GM21447 (cell line): ENCODE data around the gene BTNL9.
"Not testable (repeated sequence)": the region's sequence is repeated elsewhere in the genome, so short reads cannot be mapped to it uniquely, and the experiment has no call there.

Experiments
- ATAC-seq: cut with Tn5 transposase; IDR thresholded peaks from one replicate; pipeline ENCODE4 v1.9.1; 2021; ENCODE audit not compliant: unreplicated experiment

Gene BTNL9

DNA sequence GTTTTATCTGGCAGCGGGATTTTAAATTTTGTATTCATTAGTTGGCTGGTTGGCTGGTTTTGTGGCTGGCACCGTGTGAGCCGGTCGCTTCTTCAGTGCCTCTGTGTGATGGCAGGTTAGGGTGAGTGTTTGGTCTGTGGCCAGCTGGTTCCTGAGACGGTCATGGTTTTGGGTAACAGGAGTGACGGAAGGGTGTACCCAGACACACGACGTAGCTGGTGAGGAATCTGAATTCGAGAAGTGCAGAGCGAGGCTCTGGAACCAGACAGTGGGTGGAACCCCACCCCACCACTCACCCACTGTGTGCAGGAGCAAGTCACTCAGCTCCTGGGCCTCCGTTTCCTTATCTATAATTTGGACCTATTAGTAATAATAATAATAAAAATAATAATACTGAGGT lies 2.7 kb downstream of the BTNL9 start:
- ATAC-seq: no peak

DNA sequence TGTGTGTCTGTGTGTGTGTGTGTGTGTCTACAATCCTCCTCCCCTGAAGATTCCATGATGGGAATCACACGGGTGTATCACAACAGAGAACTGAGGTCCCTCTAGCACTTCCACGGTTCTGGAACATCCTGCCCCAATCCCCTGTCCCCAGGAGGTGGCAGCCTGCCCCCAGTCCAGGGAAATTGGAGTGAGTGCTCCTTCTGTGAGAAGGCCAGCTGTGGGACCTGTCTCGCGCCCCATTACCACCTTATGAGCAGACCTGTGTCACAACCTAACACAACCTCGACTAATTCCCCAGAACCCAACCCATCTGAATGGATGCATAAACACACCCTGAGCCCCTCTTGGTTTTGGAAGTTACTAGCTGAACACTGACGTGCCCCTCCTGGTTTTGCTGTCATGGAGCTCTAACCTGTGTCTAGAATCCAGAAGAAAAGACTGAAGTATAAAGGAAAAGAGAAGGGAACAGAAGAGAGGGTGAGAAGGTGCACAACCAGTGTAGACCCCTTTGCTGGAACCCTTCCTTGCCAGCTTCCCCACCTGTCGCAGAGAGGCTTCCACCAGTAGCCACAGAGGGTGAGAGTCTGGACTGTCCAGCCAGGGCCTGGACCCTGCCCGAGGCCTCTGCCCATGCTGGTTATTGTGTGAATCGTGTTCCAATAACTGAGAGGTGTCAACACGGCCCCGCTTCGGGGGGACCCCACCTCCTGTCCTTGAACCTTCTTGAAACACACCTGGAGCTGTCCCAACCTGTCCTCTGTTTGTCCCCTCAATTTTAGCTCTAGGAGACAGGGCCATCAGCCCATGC lies 3.4 kb downstream of the BTNL9 start:
- no peak for ATAC-seq

DNA sequence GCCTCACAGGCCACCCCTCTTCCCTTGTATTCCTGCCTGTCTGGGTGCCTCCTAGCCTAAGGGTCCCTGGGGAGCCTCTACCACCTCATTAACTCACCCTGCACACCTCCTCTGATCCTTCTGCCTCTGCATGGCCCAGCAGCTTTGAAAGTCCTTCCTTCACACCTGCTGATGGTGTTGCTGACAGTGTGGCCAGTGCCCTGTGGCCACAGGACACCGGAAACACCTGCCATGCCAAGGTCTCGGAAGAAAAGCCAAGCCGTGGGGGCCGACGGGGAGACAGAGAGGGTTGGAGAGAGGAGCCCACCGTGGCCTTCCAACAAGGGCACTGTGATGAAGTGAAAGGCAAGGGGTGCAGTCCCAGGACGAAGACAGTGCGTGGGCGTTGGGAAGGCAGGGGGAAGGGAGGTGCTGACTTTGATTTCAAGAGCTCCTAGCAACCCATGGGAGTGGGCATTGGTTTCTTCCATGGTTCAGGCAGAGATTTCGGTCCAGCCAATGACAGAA lies 4.1 kb downstream of the BTNL9 start:
- ATAC-seq: no peak

DNA sequence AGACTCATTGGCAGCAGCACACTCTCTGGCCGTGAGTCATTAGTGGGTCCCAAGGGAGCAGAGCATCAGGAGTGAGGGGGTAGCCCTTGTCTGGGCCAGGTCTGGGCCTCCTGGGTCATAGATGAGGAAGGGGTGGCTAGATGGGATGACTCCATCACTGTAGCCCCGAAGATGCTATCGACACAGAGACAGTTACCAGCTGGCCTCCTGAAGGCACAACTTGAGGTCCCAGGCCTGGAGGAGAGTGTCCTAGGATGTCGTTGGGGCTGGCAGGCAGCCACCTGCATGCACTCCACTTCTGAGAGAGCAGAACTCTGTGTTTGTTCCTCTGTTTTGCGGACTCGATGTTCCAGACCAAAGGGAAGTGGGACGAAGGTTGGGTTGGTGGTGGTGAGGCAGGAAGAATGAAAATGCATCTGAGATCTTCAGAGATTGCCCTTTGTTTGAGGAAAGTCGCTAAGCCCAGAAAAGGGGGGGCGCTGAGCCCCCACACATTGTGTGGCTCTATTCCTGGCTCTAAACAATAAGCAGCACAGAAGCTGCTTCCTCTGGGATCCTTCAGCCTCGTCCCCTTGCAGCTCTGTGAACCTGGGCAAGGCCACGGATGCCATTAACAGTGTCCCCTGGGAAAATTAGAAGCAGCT lies 4.7 kb downstream of the BTNL9 start:
- ATAC-seq: no peak

DNA sequence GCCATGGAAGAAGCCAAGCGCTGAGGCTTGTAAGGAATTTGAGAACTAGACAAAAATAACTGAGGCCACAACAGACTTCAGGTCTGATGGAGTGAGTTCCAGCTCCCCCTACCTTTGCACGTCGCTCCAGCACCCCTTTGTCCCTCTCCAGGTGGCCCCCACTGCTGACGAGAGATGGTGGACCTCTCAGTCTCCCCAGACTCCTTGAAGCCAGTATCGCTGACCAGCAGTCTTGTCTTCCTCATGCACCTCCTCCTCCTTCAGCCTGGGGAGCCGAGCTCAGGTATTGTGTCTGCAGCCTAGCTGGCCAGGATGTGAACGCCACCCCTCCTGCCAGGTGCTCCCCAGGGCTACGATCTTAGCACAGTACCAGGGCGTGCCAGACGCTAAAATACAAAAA lies 5.2 kb downstream of the BTNL9 start:
- ATAC-seq: no peak

DNA sequence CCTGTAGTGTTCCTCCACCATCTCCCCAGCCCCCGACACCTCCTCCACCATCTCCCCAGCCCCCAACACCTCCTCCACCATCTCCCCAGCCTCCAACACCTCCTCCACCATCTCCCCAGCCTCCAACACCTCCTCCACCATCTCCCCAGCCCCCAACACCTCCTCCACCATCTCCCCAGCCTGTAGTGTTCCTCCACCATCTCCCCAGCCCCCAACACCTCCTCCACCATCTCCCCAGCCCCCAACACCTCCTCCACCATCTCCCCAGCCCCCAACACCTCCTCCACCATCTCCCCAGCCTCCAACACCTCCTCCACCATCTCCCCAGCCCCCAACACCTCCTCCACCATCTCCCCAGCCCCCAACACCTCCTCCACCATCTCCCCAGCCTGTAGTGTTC lies 5.8 kb downstream of the BTNL9 start:
- ATAC-seq: not testable (repeated sequence)

DNA sequence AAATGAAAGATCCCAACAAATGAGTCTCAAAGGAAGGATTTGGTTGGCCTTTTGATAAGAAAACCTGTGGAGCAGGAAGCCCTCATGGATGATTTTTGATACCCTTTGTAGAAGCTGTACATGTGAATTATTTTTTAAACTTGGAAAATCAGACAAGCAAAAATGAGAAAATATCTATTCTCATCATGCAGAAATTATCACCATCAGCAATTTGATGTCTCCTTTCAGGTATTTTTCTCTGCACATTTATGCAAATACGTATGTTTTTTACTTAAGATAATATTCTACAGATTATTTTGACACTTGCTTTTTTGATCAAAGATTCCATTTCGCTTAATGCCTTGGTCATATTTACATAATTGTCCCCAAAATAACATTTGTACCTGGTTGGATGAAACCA lies 7.2 kb downstream of the BTNL9 start:
- no peak for ATAC-seq

DNA sequence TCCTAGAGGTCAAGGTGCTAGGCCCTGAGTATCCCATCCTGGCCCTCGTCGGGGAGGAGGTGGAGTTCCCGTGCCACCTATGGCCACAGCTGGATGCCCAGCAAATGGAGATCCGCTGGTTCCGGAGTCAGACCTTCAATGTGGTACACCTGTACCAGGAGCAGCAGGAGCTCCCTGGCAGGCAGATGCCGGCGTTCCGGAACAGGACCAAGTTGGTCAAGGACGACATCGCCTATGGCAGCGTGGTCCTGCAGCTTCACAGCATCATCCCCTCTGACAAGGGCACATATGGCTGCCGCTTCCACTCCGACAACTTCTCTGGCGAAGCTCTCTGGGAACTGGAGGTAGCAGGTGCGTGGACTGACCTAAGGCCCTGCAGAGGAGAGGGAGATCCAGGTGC lies 7.9 kb downstream of the BTNL9 start:
- ATAC-seq: no peak

DNA sequence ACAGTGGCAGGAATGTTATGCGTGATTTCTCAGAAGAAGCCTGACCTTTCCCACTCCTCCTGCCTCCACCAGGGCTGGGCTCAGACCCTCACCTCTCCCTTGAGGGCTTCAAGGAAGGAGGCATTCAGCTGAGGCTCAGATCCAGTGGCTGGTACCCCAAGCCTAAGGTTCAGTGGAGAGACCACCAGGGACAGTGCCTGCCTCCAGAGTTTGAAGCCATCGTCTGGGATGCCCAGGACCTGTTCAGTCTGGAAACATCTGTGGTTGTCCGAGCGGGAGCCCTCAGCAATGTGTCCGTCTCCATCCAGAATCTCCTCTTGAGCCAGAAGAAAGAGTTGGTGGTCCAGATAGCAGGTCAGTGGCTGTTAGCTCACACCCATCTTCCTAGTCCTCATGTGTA lies 9.9 kb downstream of the BTNL9 start:
- no peak for ATAC-seq

DNA sequence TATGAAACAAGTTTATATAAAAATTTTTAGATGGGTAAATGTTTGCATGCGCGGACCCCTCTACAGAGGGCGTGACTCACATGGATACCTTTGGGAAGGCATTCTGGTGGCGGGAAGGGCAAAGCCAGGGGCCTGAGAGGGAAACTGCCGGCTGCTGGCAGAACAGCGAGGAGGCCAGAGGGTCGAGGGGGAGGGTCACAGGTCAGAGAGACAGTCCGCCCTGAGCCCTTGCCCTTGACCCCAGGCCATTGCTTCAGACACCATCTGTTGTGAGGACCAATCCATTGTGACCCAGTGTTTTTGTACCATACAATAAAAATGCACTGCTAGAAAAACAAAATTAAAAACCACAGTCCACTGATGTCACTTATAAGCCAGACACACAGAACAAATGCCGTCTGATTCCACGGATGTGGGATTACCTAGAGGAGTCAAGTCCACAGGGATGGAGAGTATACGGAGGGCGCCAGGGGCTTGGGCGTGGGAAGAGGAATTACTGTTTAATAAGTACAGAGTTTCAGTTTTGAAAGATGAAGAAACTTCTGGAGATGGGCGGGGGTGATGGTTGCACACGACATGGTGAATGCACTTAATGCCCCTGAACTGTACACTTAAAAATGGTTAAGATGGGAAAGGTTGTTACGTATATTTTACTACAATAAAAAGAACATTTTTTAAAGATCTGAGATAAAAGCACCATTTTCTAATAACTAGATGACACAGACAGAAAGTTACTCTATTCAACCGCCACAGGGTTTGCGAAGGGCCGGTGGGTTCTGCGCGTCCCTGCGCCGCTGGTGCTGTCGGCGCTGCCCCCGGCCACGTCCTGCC lies 12.0 kb downstream of the BTNL9 start:
- no peak for ATAC-seq

DNA sequence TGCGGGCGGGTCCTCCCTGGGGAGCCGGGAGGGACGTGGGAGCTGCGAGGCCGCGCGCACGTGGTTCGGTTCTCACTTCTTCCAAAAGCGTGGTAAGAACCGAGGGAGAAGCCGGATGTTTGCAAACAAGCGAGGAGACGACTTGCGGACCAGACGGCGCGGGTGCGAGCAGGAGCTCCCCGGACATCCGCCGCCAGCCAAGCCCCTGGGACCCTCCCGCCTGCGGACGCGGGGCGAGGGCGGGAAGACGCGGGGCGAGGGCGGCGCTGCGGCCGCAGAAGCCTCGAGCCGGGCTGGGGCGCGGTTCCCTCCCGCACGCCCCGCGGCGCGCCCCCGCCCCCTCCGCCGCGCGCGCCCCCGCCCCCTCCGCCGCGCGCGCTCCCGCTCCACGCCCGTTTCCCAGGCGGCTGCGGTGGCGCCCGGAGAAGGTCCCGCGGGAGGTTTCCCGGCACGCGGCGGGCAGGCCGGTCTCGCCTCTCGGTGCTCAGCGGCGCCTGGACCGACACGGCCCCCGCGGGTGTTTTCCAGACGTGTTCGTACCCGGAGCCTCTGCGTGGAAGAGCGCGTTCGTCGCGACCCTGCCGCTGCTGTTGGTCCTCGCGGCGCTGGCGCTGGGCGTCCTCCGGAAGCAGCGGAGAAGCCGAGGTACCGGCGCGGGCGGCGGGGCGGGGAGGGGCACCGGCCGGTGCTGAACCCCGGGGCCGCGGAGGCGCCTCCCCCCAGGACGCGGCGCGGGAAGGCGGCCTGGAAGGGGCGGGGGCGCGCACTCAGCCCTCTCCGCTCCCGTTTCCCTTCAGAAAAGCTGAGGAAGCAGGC lies 12.8 kb downstream of the BTNL9 start:
- ATAC-seq: no peak

DNA sequence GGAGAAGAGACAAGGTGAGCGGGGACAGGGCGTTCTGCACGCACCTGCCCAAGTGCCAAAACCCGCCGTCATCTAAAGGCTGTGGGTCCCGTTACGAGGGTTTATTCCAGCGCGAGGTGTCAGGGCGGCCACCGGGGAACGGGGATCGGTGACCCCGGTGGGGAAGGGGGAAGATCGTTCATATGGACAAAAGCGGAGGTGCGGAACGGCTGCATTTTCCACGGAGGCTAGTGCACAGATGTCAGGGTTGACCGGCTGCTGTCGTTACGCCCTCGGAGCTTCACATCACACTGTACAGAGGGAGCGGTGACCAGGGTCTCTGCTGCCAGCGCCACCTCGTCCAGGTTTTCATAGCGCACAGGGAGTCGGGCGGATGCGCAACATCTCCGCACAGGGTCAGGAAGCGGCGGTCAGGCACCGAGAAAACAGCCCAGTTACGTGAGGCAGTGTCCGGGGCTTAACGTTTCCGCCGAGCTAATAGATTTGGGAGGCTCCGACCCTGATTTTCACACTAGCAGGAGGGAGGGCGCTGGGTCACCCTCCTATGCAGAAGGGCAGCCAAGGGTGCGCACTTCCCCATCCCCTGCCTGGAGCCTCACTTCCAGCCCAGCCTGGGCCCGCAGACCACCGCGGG lies 13.5 kb downstream of the BTNL9 start:
- no peak for ATAC-seq

DNA sequence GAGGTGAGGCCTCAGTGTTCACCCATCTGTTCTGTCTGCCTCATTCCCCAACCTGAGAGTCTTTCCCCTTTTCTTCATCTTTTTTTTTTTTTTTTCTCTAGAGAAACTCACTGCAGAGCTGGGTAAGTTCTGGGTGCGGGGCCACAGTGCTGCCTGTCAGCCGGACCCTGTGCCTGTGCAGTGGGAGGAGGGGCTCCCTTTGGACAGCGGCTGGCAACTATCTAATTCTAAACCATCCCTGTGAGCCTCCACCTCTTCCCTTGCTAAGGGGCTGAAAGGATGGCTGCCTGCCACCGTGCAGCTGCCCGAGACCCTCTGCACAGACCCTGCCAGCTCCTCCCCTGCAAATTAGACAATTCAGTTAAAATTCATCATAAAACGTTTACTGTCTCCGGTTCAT lies 14.1 kb downstream of the BTNL9 start:
- ATAC-seq: no peak

DNA sequence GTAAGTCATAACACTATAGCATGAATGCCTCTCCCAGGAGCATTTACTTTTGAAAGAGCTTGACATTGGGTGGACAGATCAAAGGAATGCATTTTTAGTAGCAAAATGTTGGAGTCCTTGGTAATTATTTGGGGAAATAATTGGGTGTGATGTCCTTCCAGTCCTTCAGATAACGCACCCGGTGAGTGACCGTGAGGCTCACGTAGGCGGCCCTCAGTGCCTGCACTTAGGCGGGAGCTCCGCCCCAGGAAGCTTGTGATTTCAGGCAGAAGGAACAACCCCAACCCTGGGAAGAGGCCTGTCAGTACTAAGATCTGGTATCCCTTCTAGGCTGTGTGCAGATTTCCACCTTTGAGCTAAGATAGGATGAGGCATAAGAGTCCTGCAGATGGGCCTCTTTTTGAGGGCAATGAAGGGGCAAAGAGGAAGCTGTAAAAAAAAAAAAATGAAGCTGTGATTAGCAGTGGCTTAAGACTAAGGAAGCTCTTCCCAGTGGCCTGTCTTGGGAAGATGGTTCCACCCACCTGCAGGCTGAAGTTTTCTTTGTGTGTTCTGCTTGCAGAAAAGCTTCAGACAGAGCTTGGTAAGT lies 14.9 kb downstream of the BTNL9 start:
- no peak for ATAC-seq

DNA sequence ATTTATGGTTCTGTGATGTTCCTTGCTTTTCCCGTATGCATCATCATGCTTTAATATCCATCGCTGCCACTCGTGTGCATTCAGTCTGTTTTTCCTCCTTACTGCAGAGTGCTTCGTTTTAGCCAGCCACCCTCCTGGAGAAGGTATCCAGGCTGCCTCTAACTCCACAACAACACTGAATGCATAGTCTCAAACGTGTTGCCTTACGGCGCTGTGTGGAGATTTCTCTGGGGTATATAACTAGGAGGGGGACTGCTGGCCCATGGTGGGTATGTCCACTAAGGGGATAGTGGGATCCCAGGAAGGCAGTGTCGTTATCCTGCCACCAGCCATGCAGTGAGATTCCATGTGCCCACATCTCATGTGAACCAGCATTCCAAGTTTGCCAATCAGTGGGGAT lies 16.4 kb downstream of the BTNL9 start:
- ATAC-seq: no peak

DNA sequence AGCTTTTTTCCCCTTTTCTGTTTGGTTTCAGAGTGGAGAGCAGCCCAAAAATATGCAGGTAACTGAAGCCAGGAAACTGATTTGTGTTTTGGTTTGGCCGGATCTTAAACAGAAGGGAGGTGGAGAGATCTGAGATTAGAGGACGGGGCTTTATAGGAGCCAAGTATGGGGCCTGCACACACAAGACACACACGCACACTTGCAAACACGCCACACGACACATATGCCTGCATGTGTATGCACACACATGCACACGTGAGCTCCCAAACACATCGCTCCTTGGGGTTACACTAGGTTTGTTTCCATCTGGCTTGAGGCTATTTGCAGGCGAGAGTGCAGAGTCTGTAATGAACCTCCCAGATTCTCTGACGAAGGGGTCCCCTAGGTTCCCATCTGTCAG lies 18.3 kb downstream of the BTNL9 start:
- no peak for ATAC-seq

DNA sequence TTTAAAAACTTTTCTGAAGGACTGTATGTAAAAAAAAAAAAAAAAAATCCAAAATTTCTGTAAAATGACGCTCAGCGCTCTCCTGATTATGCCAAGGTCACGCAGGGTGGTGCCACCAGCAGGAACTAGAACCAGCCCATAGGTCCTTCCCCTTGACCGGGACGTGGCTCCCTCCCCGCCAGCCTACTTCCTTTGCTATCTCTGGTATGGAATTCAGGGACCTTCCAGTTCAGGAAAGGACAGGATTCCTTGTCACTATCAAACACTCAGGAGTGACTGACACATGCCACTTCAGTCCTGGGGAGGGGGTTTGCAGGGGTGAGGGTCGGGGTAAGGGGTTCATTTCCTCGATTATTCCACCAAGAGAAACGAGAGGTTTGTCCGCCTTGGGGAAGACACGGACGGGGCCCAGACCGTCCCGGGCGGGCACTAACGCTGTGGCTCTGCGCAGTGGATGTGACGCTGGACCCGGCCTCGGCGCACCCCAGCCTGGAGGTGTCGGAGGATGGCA lies 18.8 kb downstream of the BTNL9 start:
- ATAC-seq: no peak

DNA sequence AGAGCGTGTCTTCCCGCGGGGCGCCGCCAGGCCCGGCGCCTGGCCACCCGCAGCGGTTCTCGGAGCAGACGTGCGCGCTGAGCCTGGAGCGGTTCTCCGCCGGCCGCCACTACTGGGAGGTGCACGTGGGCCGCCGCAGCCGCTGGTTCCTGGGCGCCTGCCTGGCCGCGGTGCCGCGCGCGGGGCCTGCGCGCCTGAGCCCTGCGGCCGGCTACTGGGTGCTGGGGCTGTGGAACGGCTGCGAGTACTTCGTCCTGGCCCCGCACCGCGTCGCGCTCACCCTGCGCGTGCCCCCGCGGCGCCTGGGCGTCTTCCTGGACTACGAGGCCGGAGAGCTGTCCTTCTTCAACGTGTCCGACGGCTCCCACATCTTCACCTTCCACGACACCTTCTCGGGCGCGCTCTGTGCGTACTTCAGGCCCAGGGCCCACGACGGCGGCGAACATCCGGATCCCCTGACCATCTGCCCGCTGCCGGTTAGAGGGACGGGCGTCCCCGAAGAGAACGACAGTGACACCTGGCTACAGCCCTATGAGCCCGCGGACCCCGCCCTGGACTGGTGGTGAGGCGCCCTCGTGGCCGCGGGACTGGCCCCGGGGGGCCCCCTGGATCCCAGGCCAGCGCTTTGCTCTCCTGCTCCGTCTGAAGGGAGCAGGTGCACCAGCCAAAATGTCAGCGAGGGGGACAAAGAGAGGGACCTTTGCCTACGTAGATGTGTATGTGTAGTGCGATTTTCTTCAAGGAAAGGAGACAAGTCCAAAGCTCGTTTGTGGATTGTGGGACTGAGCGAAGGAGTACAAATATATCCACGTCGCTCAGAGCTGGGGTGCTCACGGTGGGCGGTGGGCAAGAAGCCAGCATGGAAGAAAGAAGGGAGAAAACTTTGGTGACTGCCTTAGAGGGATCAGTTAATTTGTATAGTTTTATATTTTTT lies 19.5 kb downstream of the BTNL9 start:
- no peak for ATAC-seq

DNA sequence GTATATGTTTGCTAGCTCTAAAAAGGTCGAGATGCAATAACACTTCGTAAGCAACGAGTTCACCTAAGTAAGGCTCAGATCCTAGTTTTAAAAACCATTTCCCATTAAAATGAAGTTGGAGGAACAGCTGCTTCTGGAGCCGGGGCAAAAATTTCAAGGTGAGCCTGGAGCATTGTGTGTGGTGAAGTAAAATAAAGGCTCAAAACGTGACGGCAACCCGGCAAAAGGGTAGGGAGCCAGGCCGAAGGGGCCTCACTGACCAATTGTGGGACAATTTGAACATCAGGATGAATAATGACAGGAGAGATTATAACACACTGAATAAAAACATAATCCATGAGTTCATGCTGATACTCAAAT lies 20.1 kb downstream of the BTNL9 start:
- ATAC-seq: no peak
